IPS-NIHi7 (cell line): ENCODE measurements around the gene DPP6.

Experiments
- DNase-seq: peaks from one replicate; pipeline ENCODE4 v3.0.0; 2012; ENCODE audit warnings: mixed read lengths; ENCODE audit errors: extremely low spot score

Gene DPP6

GRCh38 chr7:154812027-154812426 is 759.8 kb downstream of the DPP6 start:
- no peak for DNase-seq

GRCh38 chr7:154817224-154817896 is 765.2 kb downstream of the DPP6 start:
- no peak for DNase-seq

- no peak for DNase-seq
These were observed 774.8 kb downstream of the DPP6 start for GRCh38 chr7:154827007-154827406.

GRCh38 chr7:154832557-154833138 is 780.5 kb downstream of the DPP6 start:
- no peak for DNase-seq

- no peak for DNase-seq
These were observed 783.8 kb downstream of the DPP6 start for GRCh38 chr7:154836021-154836448.

- no peak for DNase-seq
These were observed 784.9 kb downstream of the DPP6 start for GRCh38 chr7:154837087-154837486.

GRCh38 chr7:154837622-154838021 is 785.4 kb downstream of the DPP6 start:
- no peak for DNase-seq

- DNase-seq, result no peak
These were observed 787.9 kb downstream of the DPP6 start for GRCh38 chr7:154840086-154840485.

GRCh38 chr7:154841731-154842331 is 789.6 kb downstream of the DPP6 start:
- DNase-seq, result no peak

- DNase-seq, result no peak
These were observed 790.4 kb downstream of the DPP6 start for GRCh38 chr7:154842591-154842990.

- no peak for DNase-seq
These were observed 791.6 kb downstream of the DPP6 start for GRCh38 chr7:154843670-154844237.

GRCh38 chr7:154844499-154844898 is 792.3 kb downstream of the DPP6 start:
- DNase-seq, result no peak

GRCh38 chr7:154844955-154845354 is 792.8 kb downstream of the DPP6 start:
- DNase-seq, result no peak

GRCh38 chr7:154848464-154848863 is 796.3 kb downstream of the DPP6 start:
- DNase-seq, result no peak

- no peak for DNase-seq
These were observed 800.0 kb downstream of the DPP6 start for GRCh38 chr7:154852205-154852604.

- DNase-seq, result no peak
These were observed 801.0 kb downstream of the DPP6 start for GRCh38 chr7:154853063-154853726.

- no peak for DNase-seq
These were observed 801.5 kb downstream of the DPP6 start for GRCh38 chr7:154853727-154854095.

GRCh38 chr7:154854836-154855235 is 802.6 kb downstream of the DPP6 start:
- no peak for DNase-seq

- no peak for DNase-seq
These were observed 803.2 kb downstream of the DPP6 start for GRCh38 chr7:154855366-154855765.

GRCh38 chr7:154856733-154857132 is 804.5 kb downstream of the DPP6 start:
- no peak for DNase-seq

- DNase-seq, result no peak
These were observed 805.0 kb downstream of the DPP6 start for GRCh38 chr7:154857240-154857639.
